T-helper 1 cell treated with Interleukin-12 subunit alpha and Interleukin-12 subunit beta and Interleukin-4 antibody, amounts not matched to agents 30 μg/mL and 1 μg/mL, for 36 hours (primary cell): ENCODE data around the gene AP1B1.

Source experiments
- H3K27ac Mint-ChIP-seq: one replicate; pipeline ENCODE4 v1.8.0; 2021; ENCODE audit warnings: mild to moderate bottlenecking, mixed read lengths
- H3K27me3 Mint-ChIP-seq: one replicate; pipeline ENCODE4 v1.8.0; 2021; ENCODE audit warnings: low read depth, mixed read lengths
- H3K36me3 Mint-ChIP-seq: one replicate; pipeline ENCODE4 v1.8.0; 2021; ENCODE audit warnings: low read depth, mixed read lengths
- H3K4me1 Mint-ChIP-seq: one replicate; pipeline ENCODE4 v1.8.0; 2021; ENCODE audit warnings: low read depth, mixed read lengths
- H3K4me3 Mint-ChIP-seq: one replicate; pipeline ENCODE4 v1.8.0; 2021; ENCODE audit warnings: mild to moderate bottlenecking, moderate library complexity, mixed read lengths
- H3K9me3 Mint-ChIP-seq: one replicate; pipeline ENCODE4 v1.8.0; 2021; ENCODE audit warnings: mixed read lengths

The AP1B1 gene

GRCh38 chr22:29337631-29338284 is 50.6 kb downstream of the AP1B1 start:
- Mint-ChIP-seq H3K27ac (no peak overlapping the region), H3K4me3 (no peak overlapping the region), H3K9me3 (no peaks in the 10 kb centered on the region), H3K27me3 (no peaks in the 10 kb centered on the region), H3K36me3 (peaks cover 40% of the 10 kb centered on the region), H3K4me1 (no peaks in the 10 kb centered on the region)

- H3K4me1 Mint-ChIP-seq: no peaks in the 10 kb centered on the region
- no peaks in the 10 kb centered on the region for H3K9me3 Mint-ChIP-seq
- no peak overlapping the region for H3K4me3 Mint-ChIP-seq
- H3K27me3 Mint-ChIP-seq: no peaks in the 10 kb centered on the region
- peaks cover 37% of the 10 kb centered on the region for H3K36me3 Mint-ChIP-seq
- no peak overlapping the region for H3K27ac Mint-ChIP-seq
These were observed 51.4 kb downstream of the AP1B1 start for GRCh38 chr22:29336751-29337490.

GRCh38 chr22:29335656-29336055 is 52.7 kb downstream of the AP1B1 start:
- Mint-ChIP-seq H3K36me3 (peaks cover 36% of the 10 kb centered on the region), H3K4me3 (no peak overlapping the region), H3K4me1 (no peaks in the 10 kb centered on the region), H3K9me3 (no peaks in the 10 kb centered on the region), H3K27ac (no peak overlapping the region), H3K27me3 (no peaks in the 10 kb centered on the region)

- no peaks in the 10 kb centered on the region for H3K4me1 Mint-ChIP-seq
- no peak overlapping the region for H3K27ac Mint-ChIP-seq
- H3K36me3 Mint-ChIP-seq: peaks cover 36% of the 10 kb centered on the region
- no peak overlapping the region for H3K4me3 Mint-ChIP-seq
- H3K9me3 Mint-ChIP-seq: no peaks in the 10 kb centered on the region
- H3K27me3 Mint-ChIP-seq: no peaks in the 10 kb centered on the region
These were observed 53.5 kb downstream of the AP1B1 start for GRCh38 chr22:29334696-29335344.

- Mint-ChIP-seq H3K36me3 (peaks cover 35% of the 10 kb centered on the region), H3K4me3 (no peak overlapping the region), H3K27me3 (no peaks in the 10 kb centered on the region), H3K27ac (no peak overlapping the region), H3K9me3 (no peaks in the 10 kb centered on the region), H3K4me1 (no peaks in the 10 kb centered on the region)
These were observed 54.2 kb downstream of the AP1B1 start for GRCh38 chr22:29334148-29334547.

- Mint-ChIP-seq H3K4me3 (no peak overlapping the region), H3K27me3 (no peaks in the 10 kb centered on the region), H3K9me3 (no peaks in the 10 kb centered on the region), H3K27ac (no peak overlapping the region), H3K4me1 (no peaks in the 10 kb centered on the region), H3K36me3 (peaks cover 24% of the 10 kb centered on the region)
These were observed 55.4 kb downstream of the AP1B1 start for GRCh38 chr22:29332886-29333496.

GRCh38 chr22:29331658-29332300 is 56.6 kb downstream of the AP1B1 start:
- Mint-ChIP-seq H3K27me3 (no peaks in the 10 kb centered on the region), H3K27ac (no peak overlapping the region), H3K9me3 (no peaks in the 10 kb centered on the region), H3K4me3 (no peak overlapping the region), H3K36me3 (peaks cover 21% of the 10 kb centered on the region), H3K4me1 (no peaks in the 10 kb centered on the region)

GRCh38 chr22:29331213-29331612 is 57.2 kb downstream of the AP1B1 start:
- no peaks in the 10 kb centered on the region for H3K9me3 Mint-ChIP-seq
- H3K4me3 Mint-ChIP-seq: no peak overlapping the region
- no peaks in the 10 kb centered on the region for H3K27me3 Mint-ChIP-seq
- H3K27ac Mint-ChIP-seq: no peak overlapping the region
- H3K4me1 Mint-ChIP-seq: no peaks in the 10 kb centered on the region
- peaks cover 20% of the 10 kb centered on the region for H3K36me3 Mint-ChIP-seq

GRCh38 chr22:29330753-29331152 is 57.6 kb downstream of the AP1B1 start:
- H3K27me3 Mint-ChIP-seq: no peaks in the 10 kb centered on the region
- no peaks in the 10 kb centered on the region for H3K9me3 Mint-ChIP-seq
- H3K36me3 Mint-ChIP-seq: peaks cover 15% of the 10 kb centered on the region
- no peaks in the 10 kb centered on the region for H3K4me1 Mint-ChIP-seq
- H3K27ac Mint-ChIP-seq: no peak overlapping the region
- H3K4me3 Mint-ChIP-seq: no peak overlapping the region

GRCh38 chr22:29330291-29330690 is 58.1 kb downstream of the AP1B1 start:
- Mint-ChIP-seq H3K4me3 (no peak overlapping the region), H3K9me3 (no peaks in the 10 kb centered on the region), H3K27ac (no peak overlapping the region), H3K27me3 (no peaks in the 10 kb centered on the region), H3K4me1 (no peaks in the 10 kb centered on the region), H3K36me3 (peaks cover 12% of the 10 kb centered on the region)

- Mint-ChIP-seq H3K27me3 (no peaks in the 10 kb centered on the region), H3K36me3 (peaks cover 10% of the 10 kb centered on the region), H3K4me1 (no peaks in the 10 kb centered on the region), H3K4me3 (no peak overlapping the region), H3K9me3 (no peaks in the 10 kb centered on the region), H3K27ac (no peak overlapping the region)
These were observed 58.8 kb downstream of the AP1B1 start for GRCh38 chr22:29329581-29329980.

GRCh38 chr22:29328566-29329500 is 59.5 kb downstream of the AP1B1 start:
- H3K27ac Mint-ChIP-seq: no peak overlapping the region
- H3K4me1 Mint-ChIP-seq: no peaks in the 10 kb centered on the region
- H3K4me3 Mint-ChIP-seq: no peak overlapping the region
- H3K9me3 Mint-ChIP-seq: no peaks in the 10 kb centered on the region
- no peaks in the 10 kb centered on the region for H3K27me3 Mint-ChIP-seq
- peaks cover 10% of the 10 kb centered on the region for H3K36me3 Mint-ChIP-seq

GRCh38 chr22:29328055-29328454 is 60.3 kb downstream of the AP1B1 start:
- Mint-ChIP-seq H3K9me3 (no peaks in the 10 kb centered on the region), H3K27me3 (no peaks in the 10 kb centered on the region), H3K36me3 (peaks cover 4% of the 10 kb centered on the region), H3K27ac (no peak overlapping the region), H3K4me1 (no peaks in the 10 kb centered on the region), H3K4me3 (no peak overlapping the region)
